ENCODE data around the gene NCOA1. TPM values are rescaled to one million over a fixed set of nuclear protein-coding genes. Genes with fewer than 3 reads are reported as not detected.

The NCOA1 gene
- polyA plus RNA-seq, 4 donors, result 40.7 to 50.9 (median 46.8) TPM

DNA sequence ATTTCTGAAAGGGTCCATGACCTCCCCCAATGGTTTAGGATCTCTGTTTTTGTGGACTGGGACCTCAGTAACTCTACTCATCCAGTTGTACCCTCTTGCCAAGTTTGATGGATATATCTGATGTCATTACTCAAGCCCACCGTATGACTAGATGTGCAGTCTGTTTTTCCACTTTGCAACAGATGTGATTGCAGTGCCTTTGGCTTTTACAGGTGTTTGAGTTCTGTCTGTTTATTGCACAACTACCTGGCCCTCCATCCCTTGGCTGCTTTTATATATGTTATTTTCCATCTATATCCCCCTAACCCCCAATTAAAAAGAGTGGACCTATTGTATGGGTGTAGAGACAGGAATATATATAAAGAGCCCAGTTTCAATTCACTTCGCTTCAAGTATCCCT is 10.8 kb downstream of the NCOA1 start:
- DNase-seq (ENCODE audit: low read depth in 4 of 4, low spot score in 3 of 4), result no peak

- no peak for DNase-seq (ENCODE audit: low read depth in 4 of 4, low spot score in 3 of 4)
Observed at GRCh38 chr2:24505534-24506275, 14.7 kb downstream of the NCOA1 start.

DNA sequence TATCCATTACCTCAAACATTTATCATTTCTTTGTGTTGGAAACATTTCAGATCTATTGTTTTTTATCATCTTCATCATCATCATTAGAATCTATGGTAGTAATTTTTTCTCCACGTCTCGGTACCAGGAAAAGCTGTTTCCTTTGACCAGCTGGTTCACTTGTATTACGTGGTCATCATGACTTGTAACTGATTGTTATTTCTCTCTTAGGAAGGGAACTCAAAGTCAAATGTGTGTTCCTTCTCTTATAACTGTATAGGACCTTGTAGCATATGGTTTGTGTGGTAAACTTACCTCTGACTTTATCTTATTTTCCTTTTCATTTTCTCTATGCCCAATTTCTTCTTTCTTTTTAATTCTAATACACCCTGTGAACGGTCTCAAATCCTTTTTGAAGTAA is 16.5 kb downstream of the NCOA1 start:
- no peak for DNase-seq (ENCODE audit: low read depth in 4 of 4, low spot score in 3 of 4)

DNA sequence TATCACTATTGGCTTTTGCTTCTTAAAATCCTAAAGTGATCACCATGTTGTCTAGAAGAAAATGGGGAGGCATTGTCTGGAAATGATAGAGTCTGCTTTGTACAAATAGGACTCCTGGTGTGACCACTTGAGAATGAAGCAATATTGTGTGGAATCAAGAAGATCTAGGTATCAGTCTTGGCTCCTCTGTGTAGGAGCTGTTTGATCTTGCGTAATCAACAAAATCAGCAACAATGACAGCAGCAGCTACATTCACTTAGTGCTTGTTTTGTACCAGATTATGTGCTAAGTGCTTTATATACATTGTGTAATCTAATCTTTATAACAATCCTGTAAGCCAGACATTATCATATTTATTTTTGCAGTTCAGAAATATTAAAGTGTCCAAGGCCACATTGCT is 17.8 kb downstream of the NCOA1 start:
- DNase-seq (ENCODE audit: low read depth in 4 of 4, low spot score in 3 of 4), result no peak

DNA sequence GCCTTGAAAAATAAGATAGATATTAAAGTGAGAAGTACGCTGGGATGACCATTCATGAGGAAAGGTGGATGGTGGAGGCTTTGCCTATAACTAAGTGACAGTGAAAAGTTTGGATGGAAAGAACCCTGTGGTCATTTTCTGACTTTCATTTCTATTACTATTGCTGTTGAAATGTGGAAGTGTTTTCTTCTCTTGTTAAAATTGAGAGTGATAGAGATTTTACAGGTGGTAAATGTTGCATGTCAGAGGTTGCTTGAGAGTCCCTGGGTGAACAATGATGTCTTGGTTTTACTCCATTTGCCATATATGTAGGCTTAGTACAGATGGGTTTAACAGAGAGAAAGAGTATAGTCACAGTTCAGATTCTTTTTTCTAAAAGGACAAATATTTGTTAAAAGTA is 18.4 kb downstream of the NCOA1 start:
- no peak for DNase-seq (ENCODE audit: low read depth in 4 of 4, low spot score in 3 of 4)

DNA sequence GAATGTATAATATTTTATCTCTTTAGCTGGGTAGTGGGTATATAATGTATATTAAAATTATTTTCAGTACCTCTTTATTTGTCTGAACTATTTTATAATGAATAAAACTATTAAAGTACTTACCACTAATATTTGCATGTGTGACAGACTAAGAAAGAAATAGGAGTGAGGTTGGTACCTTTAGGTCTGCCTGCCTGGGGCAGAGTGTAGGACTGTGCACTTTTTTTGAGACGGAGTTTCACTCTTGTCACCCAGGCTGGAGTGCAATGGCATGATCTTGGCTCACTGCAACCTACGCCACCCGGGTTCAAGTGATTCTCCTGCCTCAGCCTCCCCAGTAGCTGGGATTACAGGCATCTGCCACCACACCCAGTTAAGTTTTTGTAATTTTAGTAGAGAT is 18.8 kb downstream of the NCOA1 start:
- DNase-seq (ENCODE audit: low read depth in 4 of 4, low spot score in 3 of 4), result no peak

GRCh38 chr2:24510771-24511170 is 19.7 kb downstream of the NCOA1 start:
- no peak for DNase-seq (ENCODE audit: low read depth in 4 of 4, low spot score in 3 of 4)

DNA sequence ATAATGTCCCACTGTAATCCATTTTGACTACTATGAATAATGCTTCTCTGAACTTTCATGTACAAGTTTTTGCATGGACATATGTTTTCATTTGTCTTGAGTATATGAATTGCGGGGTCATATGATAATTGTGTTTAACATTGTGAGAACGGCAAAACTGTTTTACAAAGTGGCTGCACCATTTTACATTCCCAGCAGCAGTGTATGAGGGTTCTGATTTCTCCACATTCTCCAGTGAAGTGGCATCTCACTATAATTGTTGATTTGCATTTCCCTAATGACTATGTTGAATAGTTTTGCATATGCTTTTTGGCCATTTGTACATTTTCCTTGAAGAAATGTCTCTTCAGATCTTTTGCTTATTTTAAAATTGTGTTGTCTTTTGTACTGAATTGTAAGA is 20.1 kb downstream of the NCOA1 start:
- DNase-seq (ENCODE audit: low read depth in 4 of 4, low spot score in 3 of 4), result no peak

GRCh38 chr2:24511894-24512293 is 20.8 kb downstream of the NCOA1 start:
- no peak for DNase-seq (ENCODE audit: low read depth in 4 of 4, low spot score in 3 of 4)

DNA sequence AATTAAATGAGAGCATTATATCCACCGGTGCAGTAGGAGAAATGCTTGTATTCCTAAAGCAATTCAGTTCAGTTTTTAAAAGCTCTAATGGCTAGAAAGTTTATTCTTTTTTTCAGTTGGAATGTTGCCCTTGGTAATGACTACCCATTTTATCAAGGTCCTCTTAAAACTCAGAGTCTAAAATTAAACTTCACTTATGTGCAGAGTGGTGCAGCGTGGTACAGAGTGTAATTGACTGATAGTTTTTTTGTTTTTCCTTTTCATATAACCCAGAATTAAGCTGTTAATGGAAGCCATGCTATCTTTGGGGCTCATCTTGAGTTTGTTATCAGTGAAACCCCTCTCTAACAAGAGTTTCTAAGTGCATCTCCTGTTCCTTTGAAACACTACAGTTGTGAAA is 21.4 kb downstream of the NCOA1 start:
- no peak for DNase-seq (ENCODE audit: low read depth in 4 of 4, low spot score in 3 of 4)

DNA sequence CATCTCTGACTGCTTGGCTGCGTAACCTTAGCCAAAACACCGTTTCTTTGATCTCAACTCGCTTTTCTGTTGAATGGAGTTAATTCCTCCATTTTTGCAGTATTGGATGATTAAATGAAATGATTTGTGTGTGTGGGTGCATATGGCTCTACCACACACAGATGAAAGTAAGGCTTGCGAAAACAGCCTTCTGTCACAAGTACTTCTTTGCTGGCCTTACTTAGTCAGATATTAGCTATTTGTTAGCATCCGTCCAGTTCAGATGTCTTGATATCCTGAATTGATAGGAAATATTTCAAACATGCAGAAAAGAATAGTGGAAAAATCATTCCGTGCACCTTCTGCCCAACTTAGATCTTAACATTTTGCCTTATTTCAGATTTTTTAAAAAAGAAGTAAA is 21.8 kb downstream of the NCOA1 start:
- DNase-seq (ENCODE audit: low read depth in 4 of 4, low spot score in 3 of 4), result no peak

- DNase-seq (ENCODE audit: low read depth in 4 of 4, low spot score in 3 of 4), result no peak
Observed at GRCh38 chr2:24513281-24514071, 22.4 kb downstream of the NCOA1 start.

GRCh38 chr2:24514820-24515219 is 23.8 kb downstream of the NCOA1 start:
- DNase-seq (ENCODE audit: low read depth in 4 of 4, low spot score in 3 of 4), result no peak

GRCh38 chr2:24515335-24515734 is 24.3 kb downstream of the NCOA1 start:
- DNase-seq (ENCODE audit: low read depth in 4 of 4, low spot score in 3 of 4), result no peak

- DNase-seq (ENCODE audit: low read depth in 4 of 4, low spot score in 3 of 4), result no peak
Observed at GRCh38 chr2:24515831-24516230, 24.8 kb downstream of the NCOA1 start.

DNA sequence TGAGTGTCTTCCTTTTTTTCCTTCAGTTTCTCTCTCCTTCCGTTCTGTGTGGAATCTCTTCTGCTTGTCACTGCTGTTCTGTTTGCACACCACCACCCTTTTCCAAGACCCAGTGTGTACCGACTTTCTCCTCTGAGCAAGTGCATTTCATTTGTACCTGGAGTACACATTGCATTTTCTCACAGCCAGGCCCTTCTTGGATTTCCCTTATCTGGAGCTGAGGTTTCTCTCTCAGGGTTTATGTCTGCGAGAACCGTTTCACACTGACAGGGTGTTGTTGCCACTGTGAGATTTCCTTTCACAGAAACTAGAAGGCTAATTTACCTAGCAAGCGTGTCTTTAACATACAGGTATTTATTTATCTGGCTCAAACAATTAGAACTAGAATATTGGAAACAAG is 26.2 kb downstream of the NCOA1 start:
- DNase-seq (ENCODE audit: low read depth in 4 of 4, low spot score in 3 of 4), result no peak

DNA sequence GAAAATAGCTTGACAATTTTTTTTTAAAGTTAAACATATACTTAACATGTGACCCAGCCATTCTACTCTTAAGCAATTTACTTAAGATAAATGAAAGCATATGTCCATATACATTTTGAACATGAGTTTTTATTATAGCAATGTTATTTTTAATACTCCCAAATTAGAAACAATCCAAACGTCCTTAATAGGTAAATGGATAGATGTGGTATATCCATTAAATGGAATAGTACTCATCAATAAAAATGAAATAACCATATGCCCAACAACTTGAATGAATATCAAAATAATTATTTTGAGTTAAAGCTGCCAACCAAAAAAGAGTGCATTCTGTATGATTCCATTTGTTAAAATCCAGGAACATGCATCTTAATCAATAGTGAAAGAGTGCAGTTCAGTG is 29.1 kb downstream of the NCOA1 start:
- no peak for DNase-seq (ENCODE audit: low read depth in 4 of 4, low spot score in 3 of 4)

DNA sequence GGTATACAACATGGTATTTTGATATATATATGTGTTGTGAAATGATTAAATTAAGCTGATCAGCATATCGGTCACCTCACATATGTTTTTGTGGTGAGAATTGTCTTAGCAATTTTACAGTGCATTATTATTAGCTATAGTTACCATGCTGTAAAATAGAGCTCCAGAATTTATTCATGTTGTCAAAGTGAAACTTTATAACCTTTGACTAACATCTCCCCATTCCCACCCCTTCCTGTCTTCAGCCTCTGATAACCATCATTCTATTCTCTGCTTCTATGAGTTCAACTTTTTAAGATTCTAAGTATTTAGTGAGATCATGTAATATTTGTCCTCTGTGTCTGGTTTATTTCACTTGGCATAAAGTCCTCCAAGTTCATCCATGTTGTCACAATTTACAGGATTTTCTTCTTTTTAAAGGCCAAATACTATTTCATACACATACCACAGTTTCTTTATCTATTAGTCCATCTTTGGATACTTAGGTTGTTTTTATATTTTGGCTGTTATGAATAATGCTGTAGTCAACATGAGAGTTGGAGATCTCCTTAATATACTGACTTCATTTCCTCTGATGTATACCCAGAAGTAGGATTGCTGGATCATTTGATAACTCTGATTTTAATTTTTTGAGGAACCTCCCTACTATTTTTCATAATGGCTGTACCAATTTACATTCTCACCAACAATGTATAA is 30.3 kb downstream of the NCOA1 start:
- no peak for DNase-seq (ENCODE audit: low read depth in 4 of 4, low spot score in 3 of 4)

DNA sequence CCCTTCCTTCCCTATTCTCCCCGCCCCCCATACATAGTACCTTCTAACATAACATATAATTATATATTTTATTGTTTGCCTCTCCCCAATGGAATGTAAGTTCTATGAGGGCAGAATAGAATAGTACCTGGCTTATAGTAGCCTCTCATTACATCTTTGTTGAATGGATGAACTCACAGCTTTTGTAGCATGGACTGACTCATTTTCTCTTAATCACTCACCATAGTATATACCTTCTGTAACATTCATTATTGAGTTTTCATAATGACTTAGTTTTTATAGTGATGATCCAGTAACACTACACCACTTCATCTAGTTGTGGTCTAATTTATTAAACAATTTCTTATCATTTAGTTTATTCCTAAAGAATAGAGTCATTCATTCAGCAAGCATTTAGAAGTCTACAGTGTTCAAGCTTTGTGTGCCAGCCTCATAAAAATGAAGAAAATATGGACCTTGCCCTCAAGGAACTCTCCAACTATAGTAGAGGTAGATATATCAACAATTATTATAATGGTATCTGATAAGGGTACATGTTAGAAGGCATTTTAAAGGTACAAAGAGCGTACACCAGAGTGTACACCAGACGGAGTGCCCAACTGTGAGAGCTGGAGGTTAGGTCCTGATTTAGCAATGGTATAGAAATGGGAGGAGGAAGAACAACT is 31.1 kb downstream of the NCOA1 start:
- no peak for DNase-seq (ENCODE audit: low read depth in 4 of 4, low spot score in 3 of 4)

DNA sequence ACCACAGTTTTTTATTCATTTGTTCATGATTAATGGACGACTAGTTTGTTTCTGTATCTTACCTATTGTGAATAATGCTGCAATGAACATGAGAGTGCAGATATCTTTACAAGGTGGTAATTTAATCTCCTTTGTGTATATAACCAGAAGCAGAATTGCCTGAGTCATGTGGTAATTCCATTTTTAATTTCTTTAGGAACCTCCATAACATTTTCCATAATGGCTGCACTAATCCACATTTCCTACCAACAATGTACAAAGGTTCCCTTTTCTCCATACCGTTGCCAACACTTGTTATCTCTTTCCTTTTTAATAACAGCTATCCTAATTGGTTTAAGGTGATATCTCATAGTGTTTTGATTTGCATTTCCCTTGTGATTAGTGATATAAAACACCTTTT is 36.5 kb downstream of the NCOA1 start:
- no peak for DNase-seq (ENCODE audit: low read depth in 4 of 4, low spot score in 3 of 4)

GRCh38 chr2:24530796-24531195 is 39.7 kb downstream of the NCOA1 start:
- DNase-seq (ENCODE audit: low read depth in 4 of 4, low spot score in 3 of 4), result no peak
